H9 (cell line): ENCODE measurements around the gene IQSEC1. TPM values are rescaled to one million over a fixed set of nuclear protein-coding genes. Genes with fewer than 3 reads are reported as not detected.

Experiments used
- DNase-seq: peaks from one replicate; pipeline ENCODE4 v3.0.0-alpha.2; 2017
- H2AFZ ChIP-seq: one replicate; pipeline ENCODE4 v1.6.1; 2013; ENCODE audit warnings: mild to moderate bottlenecking, low read length, control low read depth, moderate library complexity
- H2AK5ac ChIP-seq: 2 replicates; pipeline ENCODE4 v1.6.1; 2013; ENCODE audit warnings: low read length, control low read depth, mixed read lengths; ENCODE audit not compliant: insufficient read length
- H2BK120ac ChIP-seq: one replicate; pipeline ENCODE4 v1.6.1; 2013; ENCODE audit warnings: low read depth, mild to moderate bottlenecking, low read length, control low read depth, inconsistent platforms; ENCODE audit not compliant: poor library complexity, severe bottlenecking
- H2BK12ac ChIP-seq: 2 replicates; pipeline ENCODE4 v1.6.1; 2013; ENCODE audit warnings: low read length, control low read depth, mixed read lengths, low read depth; ENCODE audit not compliant: insufficient read length
- H2BK15ac ChIP-seq: 2 replicates; pipeline ENCODE4 v1.6.1; 2013; ENCODE audit warnings: low read depth, low read length, control low read depth
- H2BK20ac ChIP-seq: one replicate; pipeline ENCODE4 v1.6.1; 2013; ENCODE audit warnings: low read depth, mild to moderate bottlenecking, low read length, control low read depth, inconsistent platforms; ENCODE audit not compliant: poor library complexity, severe bottlenecking
- H2BK5ac ChIP-seq: 2 replicates; pipeline ENCODE4 v1.6.1; 2013; ENCODE audit warnings: low read length, control low read depth, mixed read lengths; ENCODE audit not compliant: insufficient read length
- H3K14ac ChIP-seq: 2 replicates; pipeline ENCODE4 v1.6.1; 2013; ENCODE audit warnings: low read length, control low read depth; ENCODE audit not compliant: insufficient read depth
- H3K18ac ChIP-seq: 2 replicates; pipeline ENCODE4 v1.6.1; 2013; ENCODE audit warnings: low read depth, mild to moderate bottlenecking, mixed read lengths, low read length, control low read depth; ENCODE audit not compliant: insufficient read length
- H3K23ac ChIP-seq: 2 replicates; pipeline ENCODE4 v1.6.1; 2013; ENCODE audit warnings: low read length, control low read depth, mixed read lengths, low read depth; ENCODE audit not compliant: insufficient read length
- H3K23me2 ChIP-seq: 2 replicates; pipeline ENCODE4 v1.6.1; 2013; ENCODE audit warnings: low read depth, mild to moderate bottlenecking, mixed read lengths, low read length, control low read depth; ENCODE audit not compliant: insufficient read length, poor library complexity, severe bottlenecking
- H3K27ac ChIP-seq: 2 replicates; pipeline ENCODE4 v1.5.1; 2013; ENCODE audit warnings: low read length, control low read depth, mixed read lengths, low read depth; ENCODE audit not compliant: insufficient read length
- H3K27me3 ChIP-seq: 2 replicates; pipeline ENCODE4 v1.6.1; 2013; ENCODE audit warnings: low read length, control low read depth, inconsistent platforms; ENCODE audit not compliant: insufficient read depth
- H3K4ac ChIP-seq: 2 replicates; pipeline ENCODE4 v1.6.1; 2013; ENCODE audit warnings: low read depth, mild to moderate bottlenecking, control low read depth, inconsistent platforms, low read length, moderate library complexity
- H3K4me1 ChIP-seq: 2 replicates; pipeline ENCODE4 v1.6.1; 2013; ENCODE audit warnings: low read length, control low read depth, inconsistent platforms; ENCODE audit not compliant: insufficient read depth
- H3K4me2 ChIP-seq: 2 replicates; pipeline ENCODE4 v1.6.1; 2013; ENCODE audit warnings: low read length, control low read depth, mixed read lengths; ENCODE audit not compliant: insufficient read length, insufficient read depth
- H3K56ac ChIP-seq: 2 replicates; pipeline ENCODE4 v1.6.1; 2013; ENCODE audit warnings: low read depth, mild to moderate bottlenecking, mixed read lengths, low read length, control low read depth; ENCODE audit not compliant: insufficient read length
- H3K79me1 ChIP-seq: 2 replicates; pipeline ENCODE4 v1.6.1; 2013; ENCODE audit warnings: low read depth, mild to moderate bottlenecking, moderate library complexity, low read length, control low read depth, inconsistent platforms; ENCODE audit not compliant: insufficient read depth, poor library complexity, severe bottlenecking
- H3K79me2 ChIP-seq: 2 replicates; pipeline ENCODE4 v1.6.1; 2013; ENCODE audit warnings: low read length, control low read depth, inconsistent platforms; ENCODE audit not compliant: insufficient read depth
- H3K9ac ChIP-seq: 2 replicates; pipeline ENCODE4 v1.6.1; 2013; ENCODE audit warnings: low read length, control low read depth, mixed read lengths; ENCODE audit not compliant: insufficient read length; ENCODE audit errors: extremely low read depth
- H3K9me3 ChIP-seq: one replicate; pipeline ENCODE4 v1.6.1; 2013; ENCODE audit warnings: low read depth, low read length, inconsistent platforms; ENCODE audit not compliant: control insufficient read depth
- H3T11ph ChIP-seq: one replicate; pipeline ENCODE4 v1.6.1; 2013; ENCODE audit warnings: mild to moderate bottlenecking, low read length, control low read depth, inconsistent platforms
- H4K20me1 ChIP-seq: one replicate; pipeline ENCODE4 v1.6.1; 2013; ENCODE audit not compliant: control insufficient read depth, insufficient read length, insufficient read depth
- H4K5ac ChIP-seq: 2 replicates; pipeline ENCODE4 v1.6.1; 2013; ENCODE audit warnings: low read depth, mild to moderate bottlenecking, mixed read lengths, low read length, control low read depth; ENCODE audit not compliant: insufficient read length
- H4K8ac ChIP-seq: replicated peaks from 2 replicates; pipeline ENCODE4 v1.6.1; 2013; ENCODE audit warnings: low read length, control low read depth, mixed read lengths, low read depth; ENCODE audit not compliant: insufficient read length
- H4K91ac ChIP-seq: 2 replicates; pipeline ENCODE4 v1.6.1; 2013; ENCODE audit warnings: low read depth, mild to moderate bottlenecking, moderate library complexity, mixed read lengths, low read length, control low read depth; ENCODE audit not compliant: insufficient read length
- H3K27ac Mint-ChIP-seq, 3 experiments: 2 replicates in 2 of 3; 3 replicates in 1 of 3; pipeline ENCODE4 v1.8.0; 2020 to 2021; ENCODE audit warnings: mixed read lengths in 3 of 3, mild to moderate bottlenecking in 1 of 3, moderate library complexity in 1 of 3
- H3K27me3 Mint-ChIP-seq: 2 replicates; pipeline ENCODE4 v1.8.0; 2021; ENCODE audit warnings: low read depth, mild to moderate bottlenecking, moderate library complexity, mixed read lengths
- H3K36me3 Mint-ChIP-seq, 3 experiments: 2 replicates in 2 of 3; 3 replicates in 1 of 3; pipeline ENCODE4 v1.8.0; 2020 to 2021; ENCODE audit warnings: low read depth in 3 of 3, mixed read lengths in 3 of 3; ENCODE audit not compliant: insufficient read depth in 1 of 3
- H3K4me1 Mint-ChIP-seq, 2 experiments: 2 replicates each; pipeline ENCODE4 v1.8.0; 2020; ENCODE audit warnings: mixed read lengths in 2 of 2
- H3K4me3 Mint-ChIP-seq, 2 experiments: 2 replicates in 1 of 2; 3 replicates in 1 of 2; pipeline ENCODE4 v1.8.0; 2020 to 2021; ENCODE audit warnings: mild to moderate bottlenecking in 2 of 2, mixed read lengths in 2 of 2, moderate library complexity in 1 of 2
- H3K9me3 Mint-ChIP-seq, 2 experiments: 2 replicates in 1 of 2; 3 replicates in 1 of 2; pipeline ENCODE4 v1.8.0; 2020; ENCODE audit warnings: mild to moderate bottlenecking in 2 of 2, mixed read lengths in 2 of 2, moderate library complexity in 1 of 2
- WGBS: extraction: QIAGEN DNeasy Blood & Tissue Kit; methylation state at CpG from one replicate; pipeline ENCODE4 v1.1.7; 2013; ENCODE audit warnings: missing lambda C conversion rate, low lambda C conversion rate, mixed read lengths; ENCODE audit not compliant: insufficient read length; ENCODE audit errors: extremely low coverage; 5-methylcytosine and 5-hydroxymethylcytosine counted together
- total RNA-seq: library from RNA; stranded (reverse); gene quantifications from 2 replicates; pipeline ENCODE4 v1.2.1, GENCODE V29; 2021
- TF ChIP-seq, protein P1 (sequence below): fragments of 200-600 bp; sonication (generic); conservative IDR thresholded peaks from 3 replicates; pipeline ENCODE4 v1.8.0; 2021; ENCODE audit warnings: antibody characterized with exemption, mild to moderate bottlenecking

The IQSEC1 gene
- total RNA-seq, 1 experiment from 2014 or later = 19.1 TPM

DNA sequence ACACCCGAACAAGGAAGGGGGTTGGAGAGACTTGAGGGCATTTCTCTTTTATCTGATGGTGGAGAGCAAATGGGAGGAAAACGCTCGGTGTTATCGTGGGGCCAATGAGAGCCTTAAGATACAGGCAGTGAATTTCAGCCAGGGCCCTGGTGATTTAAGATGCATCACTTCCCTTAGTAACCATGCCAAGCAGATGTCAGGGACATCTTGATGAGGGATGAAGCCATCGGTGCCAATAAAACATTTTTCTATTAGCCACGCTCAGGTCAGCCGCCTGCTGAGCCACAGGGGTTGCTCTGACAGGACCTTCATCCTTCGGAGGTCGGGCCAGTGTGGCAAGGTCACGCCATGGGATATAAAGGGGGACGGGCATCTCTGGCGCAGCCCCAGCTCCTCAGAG lies 10.6 kb downstream of the IQSEC1 start:
- Mint-ChIP-seq H3K9me3 (no peaks in the 10 kb centered on the region), H3K27me3 (no peaks in the 10 kb centered on the region), H3K4me1 (peaks cover 2 to 7% of the 10 kb centered on the region in 2 experiments), H3K27ac (no peak overlapping the region), H3K36me3 (no peaks in the 10 kb centered on the region; a peak in 1 of 7 replicates), H3K4me3 (no peak overlapping the region)
- Histone ChIP-seq H4K8ac (no peak overlapping the region), H2AFZ (no peak overlapping the region), H2BK15ac (no peak overlapping the region), H3K23me2 (no peaks in the 10 kb centered on the region), H3K27ac (no peak overlapping the region), H3K23ac (no peak overlapping the region), H3K4me2 (no peak overlapping the region), H3K4ac (no peak overlapping the region), H3K79me2 (no peaks in the 10 kb centered on the region), H2BK5ac (no peak overlapping the region), H3K79me1 (no peaks in the 10 kb centered on the region), H3K9ac (no peak overlapping the region), H2BK20ac (no peak overlapping the region), H2BK120ac (no peak overlapping the region), H2AK5ac (no peak overlapping the region), H3T11ph (no peak overlapping the region), H3K14ac (no peak overlapping the region), H3K18ac (no peak overlapping the region), H3K27me3 (no peaks in the 10 kb centered on the region; the same call in 1 of the 2 replicates), H2BK12ac (no peak overlapping the region), H4K5ac (no peak overlapping the region), H3K9me3 (no peaks in the 10 kb centered on the region), H3K56ac (no peak overlapping the region), H4K91ac (no peak overlapping the region), H4K20me1 (no peaks in the 10 kb centered on the region), H3K4me1 (no peaks in the 10 kb centered on the region)
- no peak for DNase-seq
- TF ChIP-seq, protein P1, sequence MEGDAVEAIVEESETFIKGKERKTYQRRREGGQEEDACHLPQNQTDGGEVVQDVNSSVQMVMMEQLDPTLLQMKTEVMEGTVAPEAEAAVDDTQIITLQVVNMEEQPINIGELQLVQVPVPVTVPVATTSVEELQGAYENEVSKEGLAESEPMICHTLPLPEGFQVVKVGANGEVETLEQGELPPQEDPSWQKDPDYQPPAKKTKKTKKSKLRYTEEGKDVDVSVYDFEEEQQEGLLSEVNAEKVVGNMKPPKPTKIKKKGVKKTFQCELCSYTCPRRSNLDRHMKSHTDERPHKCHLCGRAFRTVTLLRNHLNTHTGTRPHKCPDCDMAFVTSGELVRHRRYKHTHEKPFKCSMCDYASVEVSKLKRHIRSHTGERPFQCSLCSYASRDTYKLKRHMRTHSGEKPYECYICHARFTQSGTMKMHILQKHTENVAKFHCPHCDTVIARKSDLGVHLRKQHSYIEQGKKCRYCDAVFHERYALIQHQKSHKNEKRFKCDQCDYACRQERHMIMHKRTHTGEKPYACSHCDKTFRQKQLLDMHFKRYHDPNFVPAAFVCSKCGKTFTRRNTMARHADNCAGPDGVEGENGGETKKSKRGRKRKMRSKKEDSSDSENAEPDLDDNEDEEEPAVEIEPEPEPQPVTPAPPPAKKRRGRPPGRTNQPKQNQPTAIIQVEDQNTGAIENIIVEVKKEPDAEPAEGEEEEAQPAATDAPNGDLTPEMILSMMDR = no peak
- WGBS = no CpG with 5 or more reads among the region's 12 CpGs
